Testis (tissue), 3 donors: ENCODE results near the gene SLC22A23. TPM values are rescaled to one million over a fixed set of nuclear protein-coding genes. Genes with fewer than 3 reads are reported as not detected.

ENCODE experiments used
- DNase-seq: peaks from one replicate; pipeline ENCODE4 v3.0.0-alpha.2; 2019
- H3K27ac ChIP-seq, 2 donors: fragments of 200-600 bp; sonication (generic); one replicate each; pipeline ENCODE4 v1.5.1; 2019
- H3K27me3 ChIP-seq: fragments of 200-600 bp; sonication (generic); one replicate; pipeline ENCODE4 v1.5.1; 2019
- H3K36me3 ChIP-seq: fragments of 200-600 bp; sonication (generic); one replicate; pipeline ENCODE4 v1.5.1; 2017; ENCODE audit warnings: low read depth; ENCODE audit errors: missing control alignments
- H3K4me1 ChIP-seq: fragments of 200-600 bp; sonication (generic); one replicate; pipeline ENCODE4 v1.5.1; 2019
- H3K4me3 ChIP-seq, 2 donors: fragments of 200-600 bp; sonication (generic); one replicate each; pipeline ENCODE4 v1.5.1; 2017 to 2019
- H3K9me3 ChIP-seq: fragments of 200-600 bp; sonication (generic); one replicate; pipeline ENCODE4 v1.5.1; 2017
- POLR2A ChIP-seq: fragments of 450-650 bp; IDR thresholded peaks from one replicate; pipeline ENCODE4 v1.6.1; 2017; ENCODE audit warnings: antibody characterized with exemption, mild to moderate bottlenecking, moderate library complexity
- WGBS, 2 donors: methylation state at CpG; one replicate each; pipeline ENCODE4 v1.1.5; 2018; 5-methylcytosine and 5-hydroxymethylcytosine counted together
- intact Hi-C: fragments of 100-400 bp; cut with DNase I; formaldehyde crosslinking; loops from one replicate; pipeline ENCODE4 v1.15.1; 2023; ENCODE audit warnings: low total_unique reads
- polyA plus RNA-seq: library from polyadenylated mRNA; stranded (reverse); fragments of 350-450 nt; fragmentation: Illumina TruSeq; extraction: RNeasy Lipid Tissue Mini Kit (QIAGEN cat#74804); gene quantifications from one replicate; pipeline ENCODE4 v1.2.3, GENCODE V29; 2014; ENCODE audit warnings: low read depth, low replicate concordance; ENCODE audit not compliant: insufficient read depth
- total RNA-seq, 2 donors: library from RNA; depleted of rRNA; stranded (reverse); fragments of >200 nt; gene quantifications; one replicate each; pipeline ENCODE4 v1.2.3, GENCODE V29; 2016
- TF ChIP-seq, protein P1 (sequence below), 3 experiments: fragments of 450-650 bp in 2 of 3; fragments of 200-600 bp in 1 of 3; sonication (generic) in 1 of 3; IDR thresholded peaks; one replicate each; pipeline ENCODE4 v1.5.1; 2016 to 2019; ENCODE audit warnings: antibody characterized with exemption in 3 of 3, mild to moderate bottlenecking in 2 of 3, moderate library complexity in 1 of 3

Gene SLC22A23
- total and polyA plus RNA-seq, 3 donors from 2014 or later: 9.0 to 20.9 (median 14.9) TPM

DNA sequence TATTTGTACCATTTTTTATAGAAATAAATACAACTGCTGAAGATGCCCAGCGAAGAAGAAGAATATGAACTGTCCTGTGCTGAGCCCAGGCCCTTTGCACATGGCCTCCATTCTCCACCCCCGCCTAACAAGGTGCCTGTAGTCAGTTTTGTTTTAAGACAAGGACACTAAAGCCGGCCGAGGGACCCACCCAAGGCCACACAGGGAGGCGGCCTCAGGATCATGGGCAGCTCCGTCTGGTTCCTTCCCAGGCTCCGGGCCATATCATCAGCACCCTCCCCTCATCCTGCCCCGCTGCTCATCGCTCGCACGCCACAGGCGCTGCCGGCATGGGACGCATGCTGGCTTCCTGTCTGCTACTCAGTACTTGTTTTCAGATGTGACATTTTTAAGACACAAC is 176.8 kb downstream of the SLC22A23 start:
- DNase-seq: no peak
- intact Hi-C loops: loop anchor here (5.0 to 10.0 kb wide), 2 partner anchors 175 to 452 kb away; partner anchors contain the start of gene SLC22A23
- no peaks in the 10 kb centered on the region for H3K9me3 ChIP-seq
- no peaks in the 10 kb centered on the region for H3K27me3 ChIP-seq
- TF ChIP-seq POLR2A: no peak
- TF ChIP-seq, protein P1, sequence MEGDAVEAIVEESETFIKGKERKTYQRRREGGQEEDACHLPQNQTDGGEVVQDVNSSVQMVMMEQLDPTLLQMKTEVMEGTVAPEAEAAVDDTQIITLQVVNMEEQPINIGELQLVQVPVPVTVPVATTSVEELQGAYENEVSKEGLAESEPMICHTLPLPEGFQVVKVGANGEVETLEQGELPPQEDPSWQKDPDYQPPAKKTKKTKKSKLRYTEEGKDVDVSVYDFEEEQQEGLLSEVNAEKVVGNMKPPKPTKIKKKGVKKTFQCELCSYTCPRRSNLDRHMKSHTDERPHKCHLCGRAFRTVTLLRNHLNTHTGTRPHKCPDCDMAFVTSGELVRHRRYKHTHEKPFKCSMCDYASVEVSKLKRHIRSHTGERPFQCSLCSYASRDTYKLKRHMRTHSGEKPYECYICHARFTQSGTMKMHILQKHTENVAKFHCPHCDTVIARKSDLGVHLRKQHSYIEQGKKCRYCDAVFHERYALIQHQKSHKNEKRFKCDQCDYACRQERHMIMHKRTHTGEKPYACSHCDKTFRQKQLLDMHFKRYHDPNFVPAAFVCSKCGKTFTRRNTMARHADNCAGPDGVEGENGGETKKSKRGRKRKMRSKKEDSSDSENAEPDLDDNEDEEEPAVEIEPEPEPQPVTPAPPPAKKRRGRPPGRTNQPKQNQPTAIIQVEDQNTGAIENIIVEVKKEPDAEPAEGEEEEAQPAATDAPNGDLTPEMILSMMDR (IDR thresholded peaks at IDR 0.05): no peak
- peaks cover 7% of the 10 kb centered on the region for H3K4me1 ChIP-seq
- H3K4me3 ChIP-seq: no peak overlapping the region
- WGBS, 2 donors: 67 to 75% methylated on average over 14 of the region's 14 CpGs
- no peaks in the 10 kb centered on the region for H3K36me3 ChIP-seq
- no peak overlapping the region for H3K27ac ChIP-seq

DNA sequence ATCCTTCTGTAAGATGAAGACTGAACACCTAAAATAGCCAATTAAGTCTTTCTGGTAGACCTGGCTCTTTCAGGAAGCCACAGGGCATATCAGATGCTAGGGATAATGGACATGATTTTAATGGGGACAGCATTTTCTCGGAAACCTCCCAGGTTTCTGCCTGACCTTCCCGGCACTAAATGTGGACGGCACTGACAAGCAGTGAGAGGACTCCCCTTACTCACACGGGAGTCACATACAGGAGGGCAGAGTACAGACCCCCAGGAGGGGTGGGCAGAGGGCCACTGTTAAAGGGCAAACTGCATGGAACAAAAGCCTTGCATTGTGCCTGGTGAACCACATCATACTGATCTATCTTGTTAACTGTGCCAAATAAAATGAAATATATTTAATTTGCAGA is 178.2 kb downstream of the SLC22A23 start:
- no peaks in the 10 kb centered on the region for H3K36me3 ChIP-seq
- TF ChIP-seq POLR2A: no peak
- TF ChIP-seq, protein P1 (IDR thresholded peaks at IDR 0.05): no peak
- no peaks in the 10 kb centered on the region for H3K9me3 ChIP-seq
- no peak overlapping the region for H3K4me3 ChIP-seq
- H3K4me1 ChIP-seq: peaks cover 7% of the 10 kb centered on the region
- H3K27ac ChIP-seq: no peak overlapping the region
- WGBS, 2 donors: 73 to 85% methylated on average over 4 of the region's 4 CpGs
- intact Hi-C loops: no loop called here
- DNase-seq: no peak
- H3K27me3 ChIP-seq: no peaks in the 10 kb centered on the region

DNA sequence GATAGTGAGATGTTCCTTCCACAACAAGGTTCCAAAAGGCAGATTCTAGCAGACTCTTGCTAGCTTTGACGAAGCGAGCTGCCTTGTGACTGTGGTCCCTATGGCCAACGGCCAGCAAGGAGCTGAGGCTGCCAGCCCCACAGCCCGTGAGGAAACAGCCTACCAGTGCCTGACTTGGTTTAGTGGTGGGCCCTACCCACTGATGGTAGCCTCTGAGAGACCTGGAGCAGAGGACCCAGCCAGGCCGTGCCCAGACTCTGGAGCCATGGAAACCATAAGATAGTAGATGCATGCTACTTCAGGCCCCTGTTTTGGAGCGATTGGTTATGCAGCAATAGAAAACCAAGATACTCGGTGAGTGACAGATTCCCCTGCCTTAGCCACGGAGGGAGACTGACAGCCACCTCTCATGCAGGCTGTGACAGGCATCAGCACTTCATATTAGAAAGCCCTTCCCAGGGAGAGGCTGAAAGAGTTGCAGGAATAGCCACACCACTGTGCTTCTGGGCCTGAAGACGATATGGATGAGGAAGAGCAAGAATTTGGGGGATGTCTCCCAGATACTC is 178.9 kb downstream of the SLC22A23 start:
- DNase-seq: no peak
- WGBS, 2 donors: 81 to 88% methylated on average over 4 to 9 of the region's 9 CpGs

DNA sequence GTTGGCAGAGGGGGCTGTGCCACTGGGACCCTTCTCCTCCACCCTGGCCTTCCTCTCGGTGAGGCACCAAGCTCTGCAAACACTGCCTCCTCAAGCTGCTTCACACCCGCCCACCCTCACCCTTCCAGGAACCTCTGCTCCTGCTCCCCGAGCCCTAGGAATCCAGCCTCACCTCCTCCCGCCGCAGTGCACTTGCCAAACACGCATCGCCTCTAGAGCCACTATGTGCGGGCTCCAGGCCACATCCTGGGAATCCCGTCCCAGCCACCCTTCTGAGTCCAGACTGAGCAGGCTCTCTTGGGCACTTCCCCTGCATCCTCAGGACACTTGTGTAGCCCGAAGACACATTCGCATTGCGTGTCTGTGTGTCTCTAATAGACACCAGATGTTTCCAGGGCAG is 179.6 kb downstream of the SLC22A23 start:
- no peaks in the 10 kb centered on the region for H3K36me3 ChIP-seq
- H3K27me3 ChIP-seq: no peaks in the 10 kb centered on the region
- TF ChIP-seq POLR2A: no peak
- H3K4me3 ChIP-seq: no peak overlapping the region
- WGBS, 2 donors: 72 to 78% methylated on average over 12 of the region's 12 CpGs
- intact Hi-C loops: no loop called here
- H3K4me1 ChIP-seq: peaks cover 7% of the 10 kb centered on the region
- no peaks in the 10 kb centered on the region for H3K9me3 ChIP-seq
- no peak for DNase-seq
- H3K27ac ChIP-seq: no peak overlapping the region

More for the DNA sequence above, 178.9 kb downstream of the SLC22A23 start:
- intact Hi-C loops: no loop called here
- Histone ChIP-seq H3K27me3 (no peaks in the 10 kb centered on the region), H3K4me3 (no peak overlapping the region), H3K36me3 (no peaks in the 10 kb centered on the region), H3K27ac (no peak overlapping the region), H3K4me1 (peaks cover 7% of the 10 kb centered on the region), H3K9me3 (no peaks in the 10 kb centered on the region)
- TF ChIP-seq, protein P1 (IDR thresholded peaks at IDR 0.05): no peak
- TF ChIP-seq POLR2A: no peak

DNA sequence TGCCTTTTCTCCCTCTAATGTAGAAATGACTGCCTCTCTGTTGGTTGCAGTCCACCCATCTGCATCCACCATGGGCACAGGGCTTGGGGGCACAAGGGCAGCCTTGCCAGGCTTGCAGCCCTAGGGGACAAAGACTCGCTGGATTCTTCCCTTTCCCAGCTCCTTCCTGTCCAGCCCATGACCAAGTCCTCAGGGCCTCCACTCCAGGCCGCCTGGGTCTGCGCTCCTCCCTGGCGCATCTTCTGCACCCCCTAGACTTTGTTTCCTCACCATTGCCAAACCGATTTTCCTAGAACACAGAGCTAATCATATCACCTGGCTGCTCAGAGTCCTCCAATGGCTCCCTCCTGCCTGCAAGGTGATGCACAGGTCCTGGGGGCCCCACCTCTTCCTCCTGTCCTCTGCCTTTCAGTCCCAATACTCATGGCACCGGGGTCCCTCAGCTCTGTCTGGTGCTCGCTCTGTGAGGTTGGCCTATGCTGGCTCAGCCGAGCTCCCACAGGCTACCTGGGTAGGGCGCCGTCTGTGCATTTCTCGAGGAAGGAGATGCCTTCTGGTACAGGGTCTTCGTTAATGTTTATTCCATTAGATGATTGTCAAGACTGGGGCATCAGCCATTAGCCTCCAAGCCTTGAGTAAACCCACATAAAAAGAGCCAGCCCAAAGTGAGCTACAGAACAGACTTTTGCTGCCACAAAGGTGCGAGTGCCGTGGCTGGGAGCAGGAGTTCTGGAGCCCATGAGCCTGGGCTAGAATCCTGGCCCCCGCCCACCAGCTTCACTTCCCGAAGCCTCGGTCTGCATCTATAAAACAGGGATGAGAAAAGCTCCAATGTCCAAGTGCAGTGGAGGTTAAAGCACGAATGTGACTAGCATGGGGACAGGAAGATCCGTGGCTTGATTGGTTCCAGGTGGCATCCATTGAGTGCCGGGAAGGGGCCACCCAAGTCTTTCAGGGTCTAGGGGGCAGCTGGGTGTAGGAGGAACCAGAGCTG is 180.4 kb downstream of the SLC22A23 start:
- DNase-seq: no peak
- WGBS, 2 donors: 74 to 82% methylated on average over 10 to 20 of the region's 20 CpGs

More for the DNA sequence above, 180.4 kb downstream of the SLC22A23 start:
- Histone ChIP-seq H3K27me3 (no peaks in the 10 kb centered on the region), H3K4me1 (no peaks in the 10 kb centered on the region), H3K27ac (no peak overlapping the region), H3K36me3 (no peaks in the 10 kb centered on the region), H3K9me3 (no peaks in the 10 kb centered on the region), H3K4me3 (no peak overlapping the region)
- intact Hi-C loops: no loop called here
- TF ChIP-seq, protein P1 (IDR thresholded peaks at IDR 0.05): no peak
- no peak for TF ChIP-seq POLR2A
